Heart left ventricle (tissue), 16 donors: ENCODE results near the gene COL15A1. TPM values are rescaled to one million over a fixed set of nuclear protein-coding genes. Genes with fewer than 3 reads are reported as not detected.
A peak's percentile ranks its signal among the peaks of the same experiment; 100 is the strongest.

Source experiments
- ATAC-seq, 4 donors: fragments of 200-7000 bp; cut with Tn5 transposase; one replicate each; pipeline ENCODE4 v1.9.1; 2020 to 2022; ENCODE audit warnings: moderate library complexity in 4 of 4, mild to moderate bottlenecking in 3 of 4, moderate number of reproducible peaks in 1 of 4
- DNase-seq, 5 donors: peaks; one replicate each; pipeline ENCODE4 v3.0.0-alpha.2; 2020
- H3K27ac ChIP-seq, 12 donors: fragments of 200-600 bp; sonication (generic) in 4 of 12; one replicate each; pipeline versions ENCODE4 v1.5.0 to v1.8.0; 2016 to 2022; ENCODE audit warnings: mild to moderate bottlenecking in 2 of 12
- H3K27me3 ChIP-seq, 9 donors: fragments of 200-600 bp; sonication (generic) in 2 of 9; one replicate each; pipeline versions ENCODE4 v1.5.1 to v1.8.0; 2016 to 2022; ENCODE audit warnings: mild to moderate bottlenecking in 3 of 9
- H3K36me3 ChIP-seq, 9 donors: fragments of 200-600 bp; sonication (generic) in 2 of 9; one replicate each; pipeline versions ENCODE4 v1.5.0 to v1.8.0; 2018 to 2022; ENCODE audit warnings: mild to moderate bottlenecking in 2 of 9
- H3K4me1 ChIP-seq, 12 donors: fragments of 200-600 bp; sonication (generic) in 4 of 12; one replicate each; pipeline versions ENCODE4 v1.5.0 to v1.8.0; 2016 to 2022; ENCODE audit warnings: mild to moderate bottlenecking in 3 of 12
- H3K4me3 ChIP-seq, 12 donors: fragments of 200-600 bp; sonication (generic) in 4 of 12; one replicate each; pipeline versions ENCODE4 v1.5.0 to v1.8.0; 2017 to 2022; ENCODE audit warnings: mild to moderate bottlenecking in 9 of 12, moderate library complexity in 4 of 12
- H3K9me3 ChIP-seq, 12 donors: fragments of 200-600 bp; sonication (generic) in 4 of 12; one replicate each; pipeline versions ENCODE4 v1.5.0 to v1.8.0; 2016 to 2022; ENCODE audit warnings: mild to moderate bottlenecking in 1 of 12
- CTCF ChIP-seq, 12 donors: fragments of 200-600 bp; sonication (generic) in 4 of 12; IDR thresholded peaks; one replicate each; pipeline versions ENCODE4 v1.5.0 to v1.8.0; 2018 to 2022; ENCODE audit warnings: antibody characterized with exemption in 12 of 12, mild to moderate bottlenecking in 5 of 12
- POLR2A ChIP-seq, 2 donors: fragments of 450-650 bp; IDR thresholded peaks; one replicate each; pipeline ENCODE4 v1.6.1; 2017; ENCODE audit warnings: antibody characterized with exemption in 2 of 2, mild to moderate bottlenecking in 2 of 2, moderate library complexity in 2 of 2
- WGBS, 4 donors: extraction: QIAGEN DNeasy Blood & Tissue Kit in 2 of 4; methylation state at CpG; one replicate each; pipeline versions ENCODE4 v1.1.5 to v1.1.7; 2013 to 2018; 5-methylcytosine and 5-hydroxymethylcytosine counted together
- intact Hi-C, 10 donors: fragments of 100-400 bp; cut with DNase I; formaldehyde crosslinking; loops; one replicate each; pipeline versions ENCODE4 v1.11.1 to v1.14.2; 2022
- polyA plus RNA-seq, 2 donors: library from polyadenylated mRNA; stranded (reverse); fragments of 200-250 nt; gene quantifications; one replicate each; pipeline ENCODE4 v1.2.3, GENCODE V29; 2013
- total RNA-seq, 9 donors: library from RNA; depleted of rRNA in 2 of 9; stranded (reverse); fragments of >200 nt in 2 of 9; fragmentation: NEBNext Ultra II Directional in 3 of 9; extraction: Animal tissue kit (Norgen Biotek cat#: 25700) in 3 of 9; gene quantifications; one replicate each; pipeline versions ENCODE4 v1.1.0 to v1.2.4, GENCODE V29; 2016 to 2023
- donor health status: ischemic (EF 13 %, LVEDD 7.1; RV severe dilation, severe dysfunction).
- donor health status: healthy with polysubstance abuse.
- donor health status: DM: no; HTN: yes; CAD: no.
- donor health status: DM: no; HTN: no; CAD: no.
- donor health status: ischemic (EF 25% LVEDD 6.9; RV normal size, moderate dysfunction).
- donor health status: ischemic (EF 25% LVEDD 5.7; RV mildly dilated, moderate dysfunction).
- donor health status: healthy.
- donor health status: DM: yes; HTN: yes; CAD: no.
- donor health status: ischemic (EF 35%, LVEDD 5.7; RV mildly dilated, moderate dysfunction).
- donor health status: nonischemic (EF 11% LVEDD 7.7; RV severe dilation, severe dysfunction).
- donor health status: DM: yes; HTN: yes; CAD: no.
- donor health status: PGD.
- donor health status: ischemic (EF 29% LVEDD 5.4; RV normal size, mild dysfunction).
- donor health status: nonischemic (EF 23%, LVEDD 6.1; RV moderate dilation, normal function).

Gene COL15A1
- total and polyA plus RNA-seq, 11 donors: 12.4 to 81.0 (median 38.8) TPM

- WGBS, 4 donors: 62 to 70% (median 67%) methylated on average over 10 of the region's 10 CpGs
- ATAC-seq: peak in 3 of 4 donors; percentile 24 to 85 (median 69)
- intact Hi-C loops: no loop called here
- Histone ChIP-seq H3K36me3 (no peaks in the 10 kb centered on the region), H3K27me3 (no peaks in the 10 kb centered on the region), H3K9me3 (no peaks in the 10 kb centered on the region), H3K4me1 (peaks cover 0 to 13% (median 2%) of the 10 kb centered on the region in 12 donors), H3K27ac (no peak overlapping the region), H3K4me3 (no peak overlapping the region)
- peak in 1 of 5 donors; percentile 44 for DNase-seq
- no peak for TF ChIP-seq CTCF (IDR thresholded peaks at IDR 0.05)
- TF ChIP-seq POLR2A (IDR thresholded peaks at IDR 0.05): no peak
Observed at GRCh38 chr9:98929895-98930341, 13.8 kb upstream of the COL15A1 start.

GRCh38 chr9:98930792-98931191 lies 12.9 kb upstream of the COL15A1 start:
- intact Hi-C loops: no loop called here
- 93 to 98% (median 95%) methylated on average over 6 to 9 of the region's 9 CpGs for WGBS, 4 donors
- no peak for DNase-seq

GRCh38 chr9:98931600-98932389 lies 11.9 kb upstream of the COL15A1 start:
- Histone ChIP-seq H3K36me3 (no peaks in the 10 kb centered on the region), H3K27ac (no peak overlapping the region), H3K4me3 (no peak overlapping the region), H3K4me1 (peaks cover 0 to 4% (median 0%) of the 10 kb centered on the region in 12 donors), H3K27me3 (no peaks in the 10 kb centered on the region), H3K9me3 (no peaks in the 10 kb centered on the region)
- WGBS, 4 donors: 85 to 87% (median 86%) methylated on average over 8 of the region's 8 CpGs
- no peak for DNase-seq
- ATAC-seq: no peak
- intact Hi-C loops: no loop called here
- TF ChIP-seq POLR2A (IDR thresholded peaks at IDR 0.05): no peak
- no peak for TF ChIP-seq CTCF (IDR thresholded peaks at IDR 0.05)

More at GRCh38 chr9:98930792-98931191, 12.9 kb upstream of the COL15A1 start:
- Histone ChIP-seq H3K9me3 (no peaks in the 10 kb centered on the region), H3K27ac (no peak overlapping the region), H3K27me3 (no peaks in the 10 kb centered on the region), H3K4me1 (peaks cover 0 to 4% (median 0%) of the 10 kb centered on the region in 12 donors), H3K4me3 (no peak overlapping the region), H3K36me3 (no peaks in the 10 kb centered on the region)
- ATAC-seq: no peak
- TF ChIP-seq POLR2A (IDR thresholded peaks at IDR 0.05) (no peak), CTCF (IDR thresholded peaks at IDR 0.05) (no peak)

- H3K4me1 ChIP-seq: peaks cover 0 to 4% (median 0%) of the 10 kb centered on the region in 12 donors
- intact Hi-C loops: no loop called here
- TF ChIP-seq CTCF (IDR thresholded peaks at IDR 0.05) (no peak), POLR2A (IDR thresholded peaks at IDR 0.05) (no peak)
- H3K36me3 ChIP-seq: no peaks in the 10 kb centered on the region
- H3K27ac ChIP-seq: no peak overlapping the region
- WGBS, 4 donors: 93 to 99% (median 98%) methylated on average over 5 of the region's 5 CpGs
- no peaks in the 10 kb centered on the region for H3K9me3 ChIP-seq
- H3K4me3 ChIP-seq: no peak overlapping the region
- no peaks in the 10 kb centered on the region for H3K27me3 ChIP-seq
- ATAC-seq (no peak), DNase-seq (no peak)
Observed at GRCh38 chr9:98933185-98933584, 10.5 kb upstream of the COL15A1 start.
